ENCODE measurements around the gene PLLP.

- TF ChIP-seq EP300 (IDR thresholded peaks at IDR 0.05; ENCODE audit: low read depth) = no peak
- no peak for TF ChIP-seq CTCF (IDR thresholded peaks at IDR 0.05)
- no peak for TF ChIP-seq POLR2A (IDR thresholded peaks at IDR 0.05)
- TF ChIP-seq POLR2AphosphoS5 (IDR thresholded peaks at IDR 0.05) = no peak
Measured at GRCh38 chr16:57231821-57232350, 52.6 kb downstream of the PLLP start.
